GM21515 (cell line): ENCODE results near the gene DNAJC4.

Experiments
- ATAC-seq: cut with Tn5 transposase; IDR thresholded peaks from one replicate; pipeline ENCODE4 v1.9.1; 2021; ENCODE audit not compliant: unreplicated experiment

DNAJC4 gene

GRCh38 chr11:64269540-64270220 lies 39.3 kb downstream of the DNAJC4 start:
- peak; percentile 57 for ATAC-seq

GRCh38 chr11:64275031-64275800 lies 44.9 kb downstream of the DNAJC4 start:
- no peak for ATAC-seq

GRCh38 chr11:64275841-64276240 lies 45.5 kb downstream of the DNAJC4 start:
- ATAC-seq = no peak

GRCh38 chr11:64276653-64277431 lies 46.5 kb downstream of the DNAJC4 start:
- ATAC-seq = no peak

- ATAC-seq = no peak
These were observed 48.3 kb downstream of the DNAJC4 start for GRCh38 chr11:64278576-64279190.

GRCh38 chr11:64281957-64282770 lies 51.8 kb downstream of the DNAJC4 start:
- ATAC-seq = no peak

- ATAC-seq = no peak
These were observed 52.7 kb downstream of the DNAJC4 start for GRCh38 chr11:64283092-64283491.
